Chondrocyte (in vitro differentiated cells): ENCODE results near the gene WFDC1. TPM values are rescaled to one million over a fixed set of nuclear protein-coding genes. Genes with fewer than 3 reads are reported as not detected.
"Not testable (repeated sequence)": the region's sequence is repeated elsewhere in the genome, so short reads cannot be mapped to it uniquely, and the experiment has no call there.

Source experiments
- DNase-seq: peaks from one replicate; pipeline ENCODE4 v3.0.0; 2021; ENCODE audit warnings: mixed read lengths, low spot score
- H3K27ac Mint-ChIP-seq: one replicate; pipeline ENCODE4 v1.8.0; 2021; ENCODE audit warnings: mild to moderate bottlenecking, moderate library complexity, mixed read lengths; ENCODE audit not compliant: unreplicated experiment
- H3K27me3 Mint-ChIP-seq: 2 replicates; pipeline ENCODE4 v1.8.0; 2021; ENCODE audit warnings: low read depth, mixed read lengths
- H3K36me3 Mint-ChIP-seq: 2 replicates; pipeline ENCODE4 v1.8.0; 2021; ENCODE audit warnings: low read depth, mixed read lengths
- H3K4me1 Mint-ChIP-seq: 2 replicates; pipeline ENCODE4 v1.8.0; 2021; ENCODE audit warnings: low read depth, mild to moderate bottlenecking, mixed read lengths
- H3K4me3 Mint-ChIP-seq: one replicate; pipeline ENCODE4 v1.8.0; 2021; ENCODE audit warnings: mild to moderate bottlenecking, moderate library complexity, mixed read lengths; ENCODE audit not compliant: unreplicated experiment
- H3K9me3 Mint-ChIP-seq: 2 replicates; pipeline ENCODE4 v1.8.0; 2021; ENCODE audit warnings: low read depth, mixed read lengths
- total RNA-seq: library from RNA; stranded (reverse); gene quantifications from 3 replicates; pipeline ENCODE4 v1.2.1, GENCODE V29; 2021
- TF ChIP-seq, protein P1 (sequence below): fragments of 200-600 bp; sonication (generic); IDR thresholded peaks from 2 replicates; pipeline ENCODE4 v1.5.0; 2021; ENCODE audit warnings: antibody characterized with exemption, mild to moderate bottlenecking, moderate library complexity

Gene WFDC1
- total RNA-seq, 1 donor from 2014 or later, result 5.6 TPM

DNA sequence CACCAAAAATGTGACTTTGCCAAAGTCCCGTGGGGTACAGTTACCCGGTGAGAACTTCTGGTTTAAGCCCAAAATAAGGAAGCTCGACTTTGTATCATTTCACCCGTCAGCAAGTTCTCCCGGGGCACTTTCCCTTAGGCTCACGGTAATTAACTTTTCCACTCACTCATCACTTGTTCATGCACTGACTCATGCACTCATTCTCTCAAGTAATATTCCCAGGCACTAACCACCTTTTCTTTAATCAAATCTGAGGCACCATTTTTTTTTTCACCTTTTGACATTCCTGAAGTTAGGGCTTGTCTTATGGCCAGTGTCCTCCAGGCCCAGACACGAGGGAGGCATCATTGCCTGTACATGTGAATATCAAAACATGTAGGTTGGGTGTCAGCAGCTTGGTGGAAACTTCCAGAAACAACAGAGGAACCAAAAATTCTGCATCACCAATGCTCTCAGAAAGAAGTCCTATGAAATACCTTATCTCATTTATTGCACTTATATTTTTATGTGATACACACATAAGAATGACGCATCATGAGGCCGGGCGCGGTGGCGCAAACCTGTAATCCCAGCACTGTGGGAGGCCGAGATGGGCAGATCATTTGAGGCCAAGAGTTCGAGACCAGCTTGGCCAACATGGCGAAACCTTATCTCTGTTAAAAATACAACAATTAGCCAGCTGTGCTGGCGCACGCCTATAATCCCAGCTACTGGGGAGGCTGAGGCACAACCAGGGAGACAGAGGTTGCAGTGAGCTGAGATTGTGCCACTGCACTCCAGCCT lies 37.5 kb downstream of the WFDC1 start:
- no peaks in the 10 kb centered on the region for H3K4me1 Mint-ChIP-seq
- peaks cover 6% of the 10 kb centered on the region for H3K36me3 Mint-ChIP-seq
- DNase-seq, result peak; percentile 44
- peaks cover 15% of the 10 kb centered on the region for H3K9me3 Mint-ChIP-seq
- TF ChIP-seq, protein P1, sequence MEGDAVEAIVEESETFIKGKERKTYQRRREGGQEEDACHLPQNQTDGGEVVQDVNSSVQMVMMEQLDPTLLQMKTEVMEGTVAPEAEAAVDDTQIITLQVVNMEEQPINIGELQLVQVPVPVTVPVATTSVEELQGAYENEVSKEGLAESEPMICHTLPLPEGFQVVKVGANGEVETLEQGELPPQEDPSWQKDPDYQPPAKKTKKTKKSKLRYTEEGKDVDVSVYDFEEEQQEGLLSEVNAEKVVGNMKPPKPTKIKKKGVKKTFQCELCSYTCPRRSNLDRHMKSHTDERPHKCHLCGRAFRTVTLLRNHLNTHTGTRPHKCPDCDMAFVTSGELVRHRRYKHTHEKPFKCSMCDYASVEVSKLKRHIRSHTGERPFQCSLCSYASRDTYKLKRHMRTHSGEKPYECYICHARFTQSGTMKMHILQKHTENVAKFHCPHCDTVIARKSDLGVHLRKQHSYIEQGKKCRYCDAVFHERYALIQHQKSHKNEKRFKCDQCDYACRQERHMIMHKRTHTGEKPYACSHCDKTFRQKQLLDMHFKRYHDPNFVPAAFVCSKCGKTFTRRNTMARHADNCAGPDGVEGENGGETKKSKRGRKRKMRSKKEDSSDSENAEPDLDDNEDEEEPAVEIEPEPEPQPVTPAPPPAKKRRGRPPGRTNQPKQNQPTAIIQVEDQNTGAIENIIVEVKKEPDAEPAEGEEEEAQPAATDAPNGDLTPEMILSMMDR, result no peak
- H3K4me3 Mint-ChIP-seq, result no peak overlapping the region
- peaks cover 2% of the 10 kb centered on the region for H3K27me3 Mint-ChIP-seq
- H3K27ac Mint-ChIP-seq, result no peak overlapping the region

DNA sequence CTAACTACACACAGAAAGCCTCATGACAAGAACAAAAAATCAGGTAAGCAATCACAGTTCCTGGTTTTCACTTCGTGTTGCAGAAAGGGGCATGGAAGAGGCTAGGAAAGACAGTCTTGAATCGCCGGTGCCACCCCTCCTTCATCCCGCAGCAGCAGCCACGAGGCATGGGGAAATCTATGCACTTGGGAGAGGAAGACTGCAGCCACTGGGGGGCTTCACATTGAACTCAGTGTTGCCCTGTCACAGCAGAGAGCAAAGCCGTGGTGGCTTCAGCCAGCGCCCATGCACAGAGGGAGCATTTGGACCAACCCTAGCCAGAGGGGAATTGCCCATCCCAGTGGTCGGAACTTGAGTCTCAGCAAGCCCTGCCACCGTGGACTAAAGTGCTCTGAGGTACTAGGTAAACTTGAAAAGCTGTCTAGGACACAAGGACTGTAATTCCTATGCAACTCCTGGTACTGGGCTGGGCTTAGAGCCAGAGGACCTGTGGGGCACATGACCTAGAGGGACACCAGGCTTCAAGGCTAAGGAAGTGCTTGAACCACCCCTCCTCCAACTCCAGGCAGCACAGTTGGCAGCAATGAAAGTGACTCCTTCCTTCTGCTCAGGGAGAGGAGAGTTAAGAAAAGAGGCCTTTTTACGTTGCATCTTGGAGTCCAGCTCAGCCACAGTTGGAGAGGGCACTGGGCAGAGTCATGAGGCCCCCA lies 38.5 kb downstream of the WFDC1 start:
- TF ChIP-seq, protein P1, result no peak
- no peaks in the 10 kb centered on the region for H3K4me1 Mint-ChIP-seq
- H3K9me3 Mint-ChIP-seq, result peaks cover 19% of the 10 kb centered on the region
- no peak overlapping the region for H3K27ac Mint-ChIP-seq
- peaks cover 2% of the 10 kb centered on the region for H3K27me3 Mint-ChIP-seq
- DNase-seq, result peak; percentile 42
- H3K4me3 Mint-ChIP-seq, result no peak overlapping the region
- H3K36me3 Mint-ChIP-seq, result peaks cover 10% of the 10 kb centered on the region

DNA sequence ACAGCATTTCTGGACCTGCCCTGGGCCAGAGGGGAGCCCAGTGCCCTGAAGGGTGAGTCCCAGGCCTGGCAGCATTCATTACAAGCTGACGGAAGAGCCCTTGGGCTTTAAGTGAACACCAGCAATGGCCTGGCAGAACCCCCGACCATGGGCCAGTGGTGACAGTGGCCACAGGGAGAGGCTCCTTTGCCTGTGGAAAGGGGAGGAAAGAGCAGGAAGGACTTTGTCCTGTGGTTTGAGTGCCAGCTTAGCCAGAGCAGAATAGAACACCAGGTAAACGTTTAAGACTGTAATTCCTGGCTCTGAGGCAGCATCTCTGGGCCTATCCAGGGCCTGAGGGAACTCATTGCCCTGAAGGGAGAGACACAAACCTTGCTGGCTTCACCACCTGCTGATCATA lies 39.4 kb downstream of the WFDC1 start:
- Mint-ChIP-seq H3K27me3 (peaks cover 5% of the 10 kb centered on the region), H3K4me1 (no peaks in the 10 kb centered on the region), H3K36me3 (peaks cover 10% of the 10 kb centered on the region), H3K9me3 (peaks cover 19% of the 10 kb centered on the region), H3K27ac (no peak overlapping the region), H3K4me3 (no peak overlapping the region)
- TF ChIP-seq, protein P1, result no peak
- DNase-seq, result peak; percentile 34

DNA sequence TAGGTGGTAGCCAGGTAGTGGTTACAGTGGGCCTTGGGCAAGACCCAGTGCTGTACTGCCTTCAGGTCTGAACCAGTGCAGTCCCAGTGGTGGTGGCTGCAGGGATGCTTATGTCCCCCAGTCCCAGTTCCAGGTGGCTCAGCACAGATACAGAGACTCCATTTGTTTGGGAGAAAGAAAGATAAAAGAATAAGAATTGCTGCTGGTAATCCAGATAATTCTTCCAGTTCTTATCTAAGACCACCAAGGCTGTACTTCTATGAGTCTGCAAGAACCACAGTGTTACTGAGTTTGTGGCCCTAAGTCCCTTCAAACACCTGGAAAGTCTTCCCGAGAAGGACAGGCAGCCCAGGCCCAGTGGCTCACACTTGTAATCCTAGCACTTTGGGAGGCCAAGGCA lies 39.8 kb downstream of the WFDC1 start:
- DNase-seq, result no peak
- Mint-ChIP-seq H3K27ac (no peak overlapping the region), H3K4me3 (no peak overlapping the region), H3K4me1 (no peaks in the 10 kb centered on the region), H3K27me3 (peaks cover 10% of the 10 kb centered on the region), H3K36me3 (peaks cover 10% of the 10 kb centered on the region), H3K9me3 (peaks cover 19% of the 10 kb centered on the region)
- TF ChIP-seq, protein P1, result no peak

DNA sequence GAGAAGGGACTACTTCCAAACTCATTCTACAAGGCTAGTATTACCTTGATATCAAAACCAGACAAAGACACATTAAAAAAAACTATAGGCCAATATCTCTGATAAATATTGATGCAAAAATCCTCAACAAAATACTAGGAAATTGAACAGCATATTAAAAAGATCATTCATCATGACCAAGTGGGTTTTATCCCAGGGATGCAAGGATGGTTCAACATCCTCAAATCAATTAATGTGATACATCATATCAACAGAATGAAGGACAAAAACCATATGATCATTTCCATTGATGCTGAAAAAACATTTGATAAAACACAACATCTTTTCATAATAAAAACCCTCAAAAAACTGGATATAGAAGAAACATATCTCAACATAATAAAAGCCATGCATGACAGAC lies 42.6 kb downstream of the WFDC1 start:
- DNase-seq, H3K4me1 Mint-ChIP-seq, H3K27ac Mint-ChIP-seq, H3K4me3 Mint-ChIP-seq: not testable (repeated sequence)
- H3K9me3 Mint-ChIP-seq, result peaks cover 19% of the 10 kb centered on the region
- H3K36me3 Mint-ChIP-seq, result peaks cover 11% of the 10 kb centered on the region
- H3K27me3 Mint-ChIP-seq, result peaks cover 25% of the 10 kb centered on the region
